ENCODE measurements around the gene ACYP2.

DNA sequence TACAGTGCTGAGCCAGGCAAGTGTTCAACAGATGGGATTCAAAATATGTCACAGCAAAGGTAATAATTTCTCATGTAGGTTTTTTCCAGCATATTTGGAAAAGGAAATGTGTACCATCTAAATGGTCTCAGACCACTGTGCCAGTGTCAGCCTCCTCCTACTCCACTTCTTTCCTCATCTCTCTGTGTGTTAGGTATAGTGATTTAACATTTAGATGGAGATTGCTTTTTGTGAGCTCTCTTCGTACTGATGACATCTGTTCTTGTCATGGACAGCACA, 221.5 kb downstream of the ACYP2 start:
- TF ChIP-seq POLR2A (IDR thresholded peaks at IDR 0.05; ENCODE audit: low read length) (no peak), GATA1 (IDR thresholded peaks at IDR 0.05; ENCODE audit: low read depth, low read length) (no peak)
